HG02610 (cell line): ENCODE measurements around the gene HSD11B2.

Source experiments
- ATAC-seq: cut with Tn5 transposase; IDR thresholded peaks from one replicate; pipeline ENCODE4 v1.9.1; 2021; ENCODE audit warnings: mild to moderate bottlenecking, moderate library complexity; ENCODE audit not compliant: unreplicated experiment

Gene HSD11B2

DNA sequence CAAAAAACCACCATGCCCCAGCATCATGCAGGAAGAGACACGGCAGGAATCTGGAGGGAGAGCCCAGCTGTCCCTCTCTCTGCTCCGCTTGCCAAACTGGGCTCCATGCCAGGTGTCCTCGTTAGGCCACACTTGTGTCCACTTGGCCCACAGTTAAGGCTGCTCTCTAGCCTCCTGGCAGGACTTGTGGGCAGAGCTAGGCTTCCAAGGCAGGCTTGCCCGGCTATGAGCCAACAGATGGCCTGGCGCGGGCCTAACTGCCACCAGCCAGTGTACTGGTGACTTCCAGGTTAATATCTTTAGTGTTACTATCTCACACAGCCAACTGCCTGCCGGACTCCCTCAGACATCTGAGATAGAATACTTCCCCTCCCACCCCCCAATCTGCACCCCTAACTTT is 39.4 kb downstream of the HSD11B2 start:
- no peak for ATAC-seq

DNA sequence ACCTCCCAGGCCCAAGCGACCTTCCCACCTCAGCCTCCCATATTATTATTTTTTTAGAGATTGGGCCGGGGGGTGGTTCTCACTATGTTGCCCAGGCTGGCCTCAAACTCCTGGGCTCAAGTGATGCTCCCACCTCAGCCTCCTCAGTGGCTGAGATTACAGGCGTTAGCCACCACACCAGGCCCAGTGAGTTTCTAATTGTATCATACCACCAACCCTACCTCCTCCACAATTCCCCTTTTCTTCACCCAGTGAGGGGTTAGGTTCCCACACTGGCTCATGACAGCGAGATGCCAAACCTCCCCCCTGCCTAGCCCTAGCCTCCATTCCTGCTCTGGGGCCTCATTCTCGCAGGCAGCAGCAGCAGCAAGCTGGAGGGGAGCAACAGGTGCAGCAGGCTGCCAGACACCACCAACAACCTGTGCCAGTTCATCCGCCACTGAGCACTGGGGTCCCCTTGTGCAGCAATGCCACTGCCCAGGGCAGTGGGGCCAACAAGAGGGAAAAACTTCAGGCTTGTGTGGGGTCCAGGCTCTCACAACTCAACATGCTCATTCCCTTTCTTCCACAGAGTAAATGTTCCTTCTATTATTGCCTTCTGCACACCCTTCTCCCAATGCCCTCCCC is 41.0 kb downstream of the HSD11B2 start:
- ATAC-seq: no peak

DNA sequence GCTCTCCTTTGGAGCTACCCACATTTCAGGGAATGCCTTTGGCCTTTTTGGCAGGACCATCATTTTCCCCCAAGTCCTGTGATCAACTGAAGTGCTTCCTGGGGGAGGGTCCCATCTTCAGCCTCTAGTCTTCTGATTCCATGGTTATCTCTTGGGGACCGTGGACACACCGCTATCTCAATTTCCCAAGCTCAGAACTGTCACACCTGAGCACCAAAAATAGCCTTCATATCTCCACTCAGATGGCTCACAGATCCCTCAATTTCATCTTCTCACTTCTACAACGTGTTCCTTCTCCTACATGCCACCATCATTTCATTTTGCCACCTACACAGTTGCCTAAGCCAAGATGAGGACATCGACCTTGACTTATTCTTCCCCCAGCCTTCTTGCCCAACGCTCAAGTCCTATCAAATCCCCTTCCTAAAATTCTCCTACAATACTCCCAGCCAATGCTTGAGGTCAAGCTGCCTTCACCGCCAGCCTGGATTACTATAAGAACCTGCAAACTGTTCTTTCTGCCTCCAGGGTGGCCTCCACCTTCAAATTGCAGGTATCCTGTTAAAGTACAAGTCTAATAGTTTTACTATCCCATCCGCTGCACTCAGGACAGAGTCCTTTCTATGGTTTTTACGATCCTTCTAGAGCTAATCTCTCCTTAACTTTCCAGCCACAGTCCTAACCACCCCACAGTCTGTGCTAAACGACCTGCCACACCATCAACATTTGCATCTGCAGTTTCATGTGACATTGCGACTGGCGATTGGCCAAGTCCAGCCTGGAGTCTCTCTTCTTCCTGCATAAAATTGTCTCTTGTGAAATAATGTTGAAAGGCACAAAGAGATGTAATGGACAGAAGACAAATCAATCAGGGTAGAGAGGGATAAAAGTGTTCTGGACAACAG is 43.9 kb downstream of the HSD11B2 start:
- no peak for ATAC-seq

DNA sequence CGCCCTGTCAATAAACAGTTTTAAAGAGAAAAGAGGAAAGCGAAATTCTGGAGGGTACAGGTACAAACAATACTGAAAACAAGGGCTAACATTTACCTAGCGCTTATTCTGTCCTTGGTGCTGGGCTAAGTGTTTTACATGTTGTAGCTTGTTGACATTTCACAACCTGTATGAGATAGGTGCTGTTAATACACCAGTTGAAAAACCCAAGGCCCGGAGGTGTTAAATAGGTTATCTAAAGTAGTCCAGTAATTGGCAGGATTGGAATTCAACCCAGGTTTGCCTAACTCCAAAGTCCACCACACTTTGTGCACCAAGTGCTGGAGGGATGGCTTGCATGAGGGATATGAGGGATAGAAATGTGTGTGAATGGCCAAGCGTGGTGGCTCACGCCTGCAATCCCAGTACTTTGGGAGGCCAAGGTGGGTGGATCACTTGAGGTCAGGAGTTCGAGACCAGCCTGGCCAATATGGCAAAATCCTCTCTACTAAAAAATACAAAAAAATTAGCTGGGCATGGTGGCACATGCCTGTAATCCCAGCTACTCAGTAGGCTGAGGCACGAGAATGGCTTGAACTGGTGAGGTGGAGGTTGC is 47.1 kb downstream of the HSD11B2 start:
- no peak for ATAC-seq

DNA sequence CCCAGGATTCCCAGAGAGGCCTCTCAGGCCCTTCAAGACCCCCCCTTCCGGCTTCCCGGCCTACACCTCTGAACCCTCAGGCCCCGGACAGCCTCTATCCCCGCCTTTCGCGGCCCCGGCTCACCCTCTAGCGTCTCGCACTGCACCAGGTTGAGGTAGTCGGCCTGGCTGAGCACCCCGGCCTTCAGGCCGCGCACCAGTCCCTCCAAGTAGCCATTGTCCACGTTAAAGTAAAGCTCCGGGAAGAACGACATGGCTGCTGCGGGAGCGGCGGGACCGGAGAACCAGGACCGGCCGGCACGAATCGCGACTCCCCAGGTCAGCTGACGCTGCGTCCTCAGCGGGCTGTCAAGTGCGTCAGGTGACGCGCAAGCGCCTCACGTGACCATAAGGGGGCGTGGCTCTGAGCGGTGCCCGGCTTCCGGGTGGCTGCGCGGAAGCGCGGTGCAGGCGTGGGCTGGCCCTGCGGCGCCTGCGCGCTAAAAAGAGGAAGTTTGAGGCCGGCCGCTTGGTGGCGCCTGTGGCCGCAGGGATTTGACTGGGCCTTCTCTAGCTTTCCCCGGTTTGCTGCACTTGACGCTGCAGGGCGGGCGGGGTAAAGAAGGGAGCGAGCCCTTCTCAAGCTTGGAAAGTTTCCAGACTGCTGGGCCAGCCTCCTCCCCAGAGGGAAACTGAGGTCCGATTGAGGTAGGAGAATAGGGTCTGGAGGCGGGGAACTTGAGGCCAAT is 50.1 kb downstream of the HSD11B2 start, which contains the start of gene ATP6V0D1:
ATP6V0D1 (minus strand) TSS at position 325 of the 728 bp plus-strand sequence; CDS start at position 254, 71 bp downstream.
- ATAC-seq: peak; percentile 92

DNA sequence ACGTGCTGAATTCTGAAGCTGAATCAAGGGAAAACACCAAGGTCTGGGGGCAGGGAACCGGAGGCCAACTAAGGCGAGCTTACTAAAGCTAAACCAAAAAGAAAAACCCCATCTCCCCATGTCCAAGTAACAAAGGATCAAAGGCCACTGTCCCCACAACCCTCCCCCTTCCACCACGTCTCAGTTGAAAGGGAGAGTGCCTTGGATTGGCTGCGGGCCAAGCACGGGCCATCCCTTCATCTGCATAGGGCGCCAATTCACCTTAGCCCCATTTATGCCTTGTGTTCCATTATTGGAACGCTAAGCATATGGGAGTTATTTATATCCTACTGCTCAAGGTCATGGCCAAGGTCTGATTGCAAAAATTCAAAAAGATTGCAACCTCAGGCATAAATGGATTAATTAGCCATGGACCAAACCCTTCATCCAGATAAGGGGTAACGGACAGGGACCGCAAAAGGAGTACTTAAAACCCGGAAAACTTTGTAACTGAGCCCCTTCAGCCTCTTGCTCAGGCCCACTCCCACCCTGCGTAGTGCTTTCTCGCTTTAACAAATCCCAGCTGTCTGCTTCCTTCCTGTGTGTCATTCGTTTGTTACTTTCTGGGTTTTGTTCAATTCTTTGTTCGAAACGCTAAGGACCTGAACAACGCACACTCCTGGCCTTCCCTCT is 50.8 kb downstream of the HSD11B2 start:
- ATAC-seq: peak; percentile 19

DNA sequence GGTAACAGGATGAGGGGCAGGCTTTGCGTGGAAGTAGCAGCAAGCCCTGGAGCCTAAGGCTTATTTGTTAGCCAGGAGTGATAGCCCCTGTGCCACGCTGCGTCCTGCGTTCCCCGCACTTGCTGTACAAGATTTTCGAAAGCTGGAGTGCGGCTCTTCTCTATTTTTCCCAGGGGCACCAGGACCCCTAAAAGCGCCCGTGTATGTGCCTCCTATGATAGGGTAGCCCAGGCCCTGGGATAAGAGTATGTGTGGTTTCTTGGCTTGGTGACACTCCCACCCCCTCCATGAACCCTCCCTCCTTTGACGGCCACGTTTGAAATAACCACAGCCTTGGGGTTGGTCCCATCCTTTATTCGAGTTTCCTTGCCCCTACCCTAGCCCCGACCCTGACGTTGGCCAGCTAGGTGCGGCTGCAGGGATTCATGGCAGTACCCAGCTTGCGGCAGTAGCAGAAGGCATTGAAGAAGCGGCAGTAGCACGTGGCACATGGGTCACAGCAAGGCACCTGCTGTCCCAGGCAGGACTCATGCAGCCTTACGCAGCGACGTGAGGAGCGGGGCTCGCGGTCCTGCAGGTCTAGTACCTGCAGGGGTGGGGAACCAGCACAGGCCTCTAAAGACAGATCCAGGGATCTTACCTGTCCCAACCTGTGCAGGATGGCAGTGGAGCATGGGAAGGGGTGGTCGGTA is 51.5 kb downstream of the HSD11B2 start:
- ATAC-seq: no peak

DNA sequence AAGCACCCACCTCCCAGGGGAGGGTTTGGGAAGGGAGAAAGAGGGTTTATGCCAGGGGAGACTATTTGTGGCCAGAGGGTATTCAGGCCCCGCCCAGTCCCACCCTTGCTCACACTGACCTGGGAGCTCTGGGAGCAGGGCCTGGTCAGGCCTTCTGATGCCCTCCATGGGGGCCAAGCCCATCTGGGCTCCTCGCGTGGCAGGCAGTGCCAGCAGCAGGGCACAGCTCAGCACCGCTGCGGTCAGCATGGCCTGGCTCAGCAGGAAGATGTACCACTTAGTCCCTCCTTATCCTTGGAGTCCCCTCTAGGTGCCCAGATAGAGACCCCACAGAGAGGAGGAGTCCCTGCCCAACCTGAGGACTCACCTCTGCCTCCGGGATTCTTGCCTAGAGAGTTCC is 52.2 kb downstream of the HSD11B2 start, which contains the start of gene AGRP:
AGRP (minus strand) TSS at position 398 of the 400 bp plus-strand sequence; CDS start at position 249, 149 bp downstream.
- ATAC-seq: no peak

DNA sequence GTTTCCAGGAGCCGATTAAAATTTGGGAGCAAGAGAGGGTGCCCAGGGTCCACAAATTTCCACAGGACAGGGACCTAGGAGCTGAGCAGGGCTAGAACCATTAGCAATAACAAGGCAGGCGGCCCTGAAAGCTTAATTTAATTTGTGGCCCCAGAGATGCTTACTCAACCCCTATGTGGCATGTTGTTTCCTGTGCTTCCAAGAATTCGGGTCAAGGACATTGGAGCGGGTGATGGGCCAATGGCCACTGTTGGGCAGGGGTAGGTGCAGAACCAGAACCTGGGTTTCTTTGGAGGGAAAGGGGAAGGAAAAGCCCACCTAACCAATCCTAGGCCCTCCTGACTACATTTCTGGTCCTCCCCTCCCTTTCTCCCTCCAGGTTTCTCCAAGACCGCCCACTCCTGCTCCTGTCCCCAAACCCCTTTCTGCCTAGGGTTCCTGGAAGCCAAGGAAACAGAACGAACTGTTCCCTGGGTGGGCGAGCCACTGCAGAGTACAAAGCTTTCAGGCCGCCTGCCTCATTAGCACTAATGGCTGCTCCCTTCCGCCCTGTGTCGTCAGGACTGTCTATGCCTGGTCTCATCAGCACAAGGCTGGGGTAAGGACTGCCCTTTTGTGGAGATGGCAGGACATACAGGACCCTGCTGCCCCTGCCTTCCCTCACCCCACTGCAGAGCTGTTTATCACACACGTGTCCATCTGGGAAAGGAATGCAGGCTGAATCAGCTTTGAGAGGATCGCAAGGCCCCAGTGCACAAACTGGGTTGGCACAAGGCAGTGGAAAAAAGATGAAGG is 53.0 kb downstream of the HSD11B2 start:
- ATAC-seq: no peak

DNA sequence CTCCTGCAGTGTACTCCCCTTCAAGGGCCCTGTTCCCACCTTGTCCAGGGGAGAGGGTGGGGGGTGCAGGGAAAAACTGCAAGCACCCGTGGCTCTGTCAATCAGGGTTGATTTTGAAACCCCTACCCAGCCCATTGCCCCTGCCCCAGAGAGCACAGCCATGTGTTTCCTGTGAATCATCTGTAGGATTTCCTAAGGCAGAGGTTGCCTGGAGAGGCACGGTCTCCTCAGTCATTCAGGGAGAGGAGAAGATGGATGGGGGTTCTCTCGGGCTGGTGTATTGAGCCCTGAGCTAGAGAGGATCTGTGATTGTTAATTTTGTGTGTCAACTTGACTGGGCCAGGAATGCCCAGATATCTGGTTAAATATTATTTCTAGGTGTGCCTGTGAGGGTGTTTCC is 55.9 kb downstream of the HSD11B2 start:
- no peak for ATAC-seq
